CD4-positive, alpha-beta T cell treated with Interleukin-17A for 4 hours (primary cell): Measurements from ENCODE around the gene NXPE2.

Experiments used
- DNase-seq: peaks from one replicate; pipeline ENCODE4 v3.0.0-alpha.2; 2020; ENCODE audit warnings: mixed read lengths

The NXPE2 gene

DNA sequence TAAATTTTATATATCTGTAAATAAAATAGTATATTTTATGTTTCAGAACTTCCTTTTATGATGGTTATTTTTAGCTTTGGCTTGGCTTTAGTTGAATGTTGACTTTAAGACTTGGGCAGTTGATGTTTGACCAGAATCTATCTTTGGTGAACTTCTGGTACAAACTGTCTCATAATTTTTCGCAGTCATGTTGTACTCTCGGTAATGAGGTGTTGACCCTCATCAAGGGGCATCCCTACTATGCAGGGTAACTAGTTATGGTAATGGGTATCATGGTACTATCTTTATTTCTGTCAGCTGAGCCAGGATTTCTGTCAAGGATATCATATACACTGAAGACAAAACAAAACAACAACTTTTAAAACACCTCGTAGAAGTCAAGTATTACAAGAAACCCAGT lies 67.7 kb downstream of the NXPE2 start:
- no peak for DNase-seq
